HL-60/S4 treated with phorbol 12-myristate 13-acetate at 8.2 ng/mL for 4 days and 3 days (cell line): ENCODE results near the gene COL4A5.

Experiments
- in situ Hi-C: fragments of 300-500 bp; cut with MboI; formaldehyde crosslinking; loops from 2 replicates; pipeline ENCODE4 v1.15.0; 2022; ENCODE audit warnings: low sequenced_read_pairs

The COL4A5 gene

DNA sequence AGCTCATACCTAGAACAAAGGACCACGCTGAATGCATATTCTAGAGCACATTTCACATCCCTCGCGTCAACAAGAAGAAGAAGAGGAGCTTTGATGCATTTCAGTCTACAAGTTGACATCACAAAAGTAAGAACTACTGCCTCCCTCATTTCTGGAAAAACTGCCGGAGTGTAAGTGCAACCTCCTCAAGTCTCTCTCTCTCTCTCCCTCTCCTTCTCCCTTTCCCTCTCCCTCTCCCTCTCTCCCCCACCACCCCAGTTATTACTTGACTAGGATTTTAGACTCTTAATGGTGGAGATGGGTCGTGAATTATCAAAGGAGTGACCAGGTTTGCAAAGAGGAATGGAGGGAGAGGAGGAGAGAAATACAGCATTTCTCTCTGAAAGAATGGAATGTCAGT is 298.1 kb downstream of the COL4A5 start:
- in situ Hi-C loops: no loop called here

- in situ Hi-C loops: no loop called here
Measured at GRCh38 chrX:108740299-108740774, 300.7 kb downstream of the COL4A5 start.
